Esophagus squamous epithelium (tissue), 4 donors: ENCODE results near the gene MEF2C.
"Not testable (repeated sequence)": the region's sequence is repeated elsewhere in the genome, so short reads cannot be mapped to it uniquely, and the experiment has no call there.

Experiments
- POLR2A ChIP-seq, 4 donors: fragments of 450-650 bp; IDR thresholded peaks; one replicate each; pipeline ENCODE4 v1.6.1; 2017; ENCODE audit warnings: antibody characterized with exemption in 4 of 4, mild to moderate bottlenecking in 4 of 4, moderate library complexity in 3 of 4
- TF ChIP-seq, protein P1 (sequence below), 6 experiments: fragments of 450-650 bp in 4 of 6; fragments of 200-600 bp in 2 of 6; sonication (generic) in 2 of 6; IDR thresholded peaks; one replicate each; pipeline ENCODE4 v1.5.1; 2016 to 2019; ENCODE audit warnings: antibody characterized with exemption in 6 of 6, mild to moderate bottlenecking in 4 of 6, moderate library complexity in 4 of 6

DNA sequence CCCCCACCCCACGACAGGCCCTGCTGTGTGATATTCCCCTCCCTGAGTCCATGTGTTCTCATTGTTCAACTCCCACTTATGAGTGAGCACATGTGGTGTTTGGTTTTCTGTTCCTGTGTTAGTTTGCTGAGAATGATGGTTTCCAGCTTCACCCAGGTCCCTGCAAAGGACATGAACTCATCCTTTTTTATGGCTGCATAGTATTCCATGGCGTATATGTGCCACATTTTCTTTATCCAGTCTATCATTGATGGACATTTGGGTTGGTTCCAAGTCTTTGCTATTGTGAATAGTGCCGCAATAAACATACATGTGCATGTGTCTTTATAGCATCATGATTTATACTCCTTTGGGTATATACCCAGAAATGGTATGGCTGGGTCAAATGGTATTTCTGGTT is 89.2 kb downstream of the MEF2C start:
- TF ChIP-seq, protein P1, sequence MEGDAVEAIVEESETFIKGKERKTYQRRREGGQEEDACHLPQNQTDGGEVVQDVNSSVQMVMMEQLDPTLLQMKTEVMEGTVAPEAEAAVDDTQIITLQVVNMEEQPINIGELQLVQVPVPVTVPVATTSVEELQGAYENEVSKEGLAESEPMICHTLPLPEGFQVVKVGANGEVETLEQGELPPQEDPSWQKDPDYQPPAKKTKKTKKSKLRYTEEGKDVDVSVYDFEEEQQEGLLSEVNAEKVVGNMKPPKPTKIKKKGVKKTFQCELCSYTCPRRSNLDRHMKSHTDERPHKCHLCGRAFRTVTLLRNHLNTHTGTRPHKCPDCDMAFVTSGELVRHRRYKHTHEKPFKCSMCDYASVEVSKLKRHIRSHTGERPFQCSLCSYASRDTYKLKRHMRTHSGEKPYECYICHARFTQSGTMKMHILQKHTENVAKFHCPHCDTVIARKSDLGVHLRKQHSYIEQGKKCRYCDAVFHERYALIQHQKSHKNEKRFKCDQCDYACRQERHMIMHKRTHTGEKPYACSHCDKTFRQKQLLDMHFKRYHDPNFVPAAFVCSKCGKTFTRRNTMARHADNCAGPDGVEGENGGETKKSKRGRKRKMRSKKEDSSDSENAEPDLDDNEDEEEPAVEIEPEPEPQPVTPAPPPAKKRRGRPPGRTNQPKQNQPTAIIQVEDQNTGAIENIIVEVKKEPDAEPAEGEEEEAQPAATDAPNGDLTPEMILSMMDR (IDR thresholded peaks at IDR 0.05), result not testable (repeated sequence)
- TF ChIP-seq POLR2A (IDR thresholded peaks at IDR 0.05), result not testable (repeated sequence)
